RWPE1 (cell line): Measurements from ENCODE around the gene MADCAM1.

Source experiments
- CTCF ChIA-PET: fragments of 350-600 bp; sonication (Branson Sonifier 250); formaldehyde crosslinking; extraction: SDS; loops from one replicate; lab custom pipeline; 2021; lab: Yijun Ruan, JAX
- POLR2A ChIA-PET: fragments of 400-600 bp; formaldehyde crosslinking; extraction: SDS; loops from one replicate; lab custom pipeline; 2020; ENCODE audit warnings: antibody characterized with exemption; ENCODE audit not compliant: low non-redundant PET; lab: Yijun Ruan, JAX
- DNase-seq: peaks from one replicate; pipeline ENCODE4 v3.0.0; 2012; ENCODE audit warnings: low spot score
- H3K27ac ChIP-seq: fragments of 450-650 bp; 2 replicates; pipeline ENCODE4 v1.5.1; 2017
- CTCF ChIP-seq: fragments of 450-650 bp; conservative IDR thresholded peaks from 2 replicates; pipeline ENCODE4 v1.5.1; 2017; ENCODE audit warnings: low read depth, mild to moderate bottlenecking

MADCAM1 gene

GRCh38 chr19:494171-495080, 1.9 kb upstream of the MADCAM1 start:
- ChIA-PET CTCF (interaction anchor here (0.7 to 0.9 kb wide), 2 partner anchors 16 to 36 kb away, joined by 3 read pairs; no protein-coding TSS in a partner anchor), POLR2A (no interaction called here)
- no peak overlapping the region for H3K27ac ChIP-seq
- no peak for DNase-seq
- no peak for TF ChIP-seq CTCF

- CTCF ChIA-PET = interaction anchor here (0.5 to 1.3 kb wide), 5 partner anchors 11 to 299 kb away, joined by 3 to 9 read pairs (median 3); no protein-coding TSS in a partner anchor
- H3K27ac ChIP-seq = no peak overlapping the region
- no peak for DNase-seq
- no peak for TF ChIP-seq CTCF
- POLR2A ChIA-PET = no interaction called here
Observed at GRCh38 chr19:495081-495401, 1.2 kb upstream of the MADCAM1 start.

GRCh38 chr19:495402-496111, 729 bp upstream of the MADCAM1 start:
- TF ChIP-seq CTCF = peak; percentile 82
- DNase-seq = no peak
- ChIA-PET POLR2A (no interaction called here), CTCF (interaction anchor here (0.5 to 1.3 kb wide), 8 partner anchors 11 to 298 kb away, joined by 3 to 9 read pairs (median 3); no protein-coding TSS in a partner anchor)
- no peak overlapping the region for H3K27ac ChIP-seq

GRCh38 chr19:496986-497385, 700 bp downstream of the MADCAM1 start:
- H3K27ac ChIP-seq = no peak overlapping the region
- CTCF ChIA-PET = no interaction called here
- DNase-seq = no peak
- TF ChIP-seq CTCF = no peak
- POLR2A ChIA-PET = no interaction called here

- POLR2A ChIA-PET = no interaction called here
- CTCF ChIA-PET = interaction anchor here (0.8 to 1.9 kb wide), 2 partner anchors 9 to 12 kb away, joined by 3 to 8 read pairs; no protein-coding TSS in a partner anchor
- no peak overlapping the region for H3K27ac ChIP-seq
- no peak for TF ChIP-seq CTCF
- DNase-seq = no peak
Observed at GRCh38 chr19:497491-497868, 1.2 kb downstream of the MADCAM1 start.

GRCh38 chr19:497869-498510, 1.7 kb downstream of the MADCAM1 start:
- no peak for DNase-seq
- ChIA-PET CTCF (interaction anchor here (0.8 to 1.9 kb wide), 2 partner anchors 9 to 12 kb away, joined by 3 to 8 read pairs; no protein-coding TSS in a partner anchor), POLR2A (no interaction called here)
- TF ChIP-seq CTCF = no peak
- H3K27ac ChIP-seq = no peak overlapping the region
